GM18870 (cell line): ENCODE measurements around the gene GDF2.

ENCODE experiments used
- ATAC-seq: cut with Tn5 transposase; IDR thresholded peaks from one replicate; pipeline ENCODE4 v1.9.1; 2021; ENCODE audit warnings: moderate library complexity; ENCODE audit not compliant: unreplicated experiment

GDF2 gene

DNA sequence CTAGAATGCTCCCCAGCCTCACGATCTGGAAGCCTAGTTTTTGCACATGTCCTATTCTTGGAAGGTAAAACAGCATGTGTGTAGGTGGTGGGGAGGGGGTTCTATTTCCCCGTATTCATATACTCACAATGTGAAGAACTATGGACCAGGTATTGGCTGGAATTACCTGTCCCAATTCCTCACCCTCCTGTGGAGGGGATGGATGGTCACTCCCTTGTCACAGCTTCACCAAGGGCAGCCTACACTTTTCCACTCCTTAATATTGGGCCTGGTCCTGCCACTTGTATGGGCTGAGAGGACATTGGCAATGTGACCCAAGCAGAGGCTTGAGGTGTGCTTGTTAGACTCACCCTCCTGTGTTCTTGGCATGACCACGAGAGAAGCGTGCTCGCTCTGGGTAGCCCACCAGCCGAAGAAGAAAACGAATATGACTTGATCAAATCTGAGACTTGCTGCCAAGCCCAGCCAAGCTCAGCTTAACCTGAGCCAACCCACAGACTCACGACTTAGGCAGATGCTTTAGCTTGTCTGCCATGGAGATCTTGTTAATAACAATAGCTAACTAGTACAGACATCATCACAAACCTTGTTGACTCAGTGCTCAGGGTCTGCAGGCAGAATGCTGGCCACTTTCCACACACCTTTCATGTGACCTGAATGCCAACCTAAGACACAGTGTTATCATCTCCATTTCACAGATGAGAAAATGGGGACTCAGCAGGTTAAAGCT lies 44.6 kb downstream of the GDF2 start:
- no peak for ATAC-seq

DNA sequence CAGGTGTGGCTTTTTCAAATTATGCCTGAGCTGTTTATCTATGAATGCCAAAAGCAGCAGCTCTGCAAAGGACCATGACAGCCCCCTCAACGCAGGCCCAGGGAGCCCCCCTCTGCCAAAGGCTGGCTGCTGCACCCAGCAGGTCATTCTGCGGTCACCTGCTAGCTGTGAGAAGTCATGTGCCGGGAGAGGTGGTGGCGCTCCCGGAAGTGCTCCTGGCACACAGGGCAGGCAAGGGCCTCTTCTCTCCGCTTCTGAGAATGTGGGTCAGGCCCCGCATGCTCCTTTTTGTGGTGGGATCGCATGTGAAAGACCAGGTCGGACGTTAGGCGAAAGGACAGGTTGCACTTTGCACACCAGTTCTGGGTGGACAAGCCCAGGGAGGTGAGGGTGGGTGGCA lies 45.4 kb downstream of the GDF2 start:
- ATAC-seq: no peak

DNA sequence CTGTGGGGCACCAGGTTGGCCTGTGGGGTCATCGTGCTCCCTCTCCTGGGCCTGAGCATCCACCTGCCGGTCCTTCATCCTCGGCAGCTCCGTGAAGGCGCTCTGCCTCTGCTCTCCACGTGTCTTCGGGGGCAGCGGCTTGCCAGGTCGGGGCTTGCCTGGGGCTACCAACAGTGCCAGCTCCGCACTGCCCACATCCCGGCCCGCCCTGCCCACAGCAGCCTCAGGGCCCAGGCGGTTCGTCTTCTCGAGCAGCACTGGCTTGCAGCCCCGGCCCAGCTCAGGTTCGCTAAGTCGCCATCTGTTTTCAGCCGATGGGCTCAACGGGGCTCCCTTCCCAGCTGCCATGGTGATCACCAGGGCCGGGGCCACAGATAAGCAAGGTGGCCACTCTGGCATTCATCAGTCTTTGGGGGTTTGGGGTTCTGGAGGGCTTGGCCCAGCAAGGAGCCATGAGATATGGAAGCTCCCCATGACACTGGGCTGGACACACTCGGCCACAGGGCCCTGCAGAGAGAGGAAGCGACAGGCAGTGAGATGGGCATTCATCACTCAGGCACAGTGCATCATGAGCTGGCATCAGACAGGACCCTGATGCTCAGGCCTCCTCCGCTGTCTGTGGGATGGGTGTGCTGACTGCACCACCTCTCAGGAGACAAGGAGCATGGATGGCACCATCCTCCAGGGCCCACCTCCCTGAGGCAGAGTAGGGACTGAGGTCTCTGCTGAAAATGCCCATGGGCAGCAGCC lies 46.4 kb downstream of the GDF2 start:
- ATAC-seq: no peak

DNA sequence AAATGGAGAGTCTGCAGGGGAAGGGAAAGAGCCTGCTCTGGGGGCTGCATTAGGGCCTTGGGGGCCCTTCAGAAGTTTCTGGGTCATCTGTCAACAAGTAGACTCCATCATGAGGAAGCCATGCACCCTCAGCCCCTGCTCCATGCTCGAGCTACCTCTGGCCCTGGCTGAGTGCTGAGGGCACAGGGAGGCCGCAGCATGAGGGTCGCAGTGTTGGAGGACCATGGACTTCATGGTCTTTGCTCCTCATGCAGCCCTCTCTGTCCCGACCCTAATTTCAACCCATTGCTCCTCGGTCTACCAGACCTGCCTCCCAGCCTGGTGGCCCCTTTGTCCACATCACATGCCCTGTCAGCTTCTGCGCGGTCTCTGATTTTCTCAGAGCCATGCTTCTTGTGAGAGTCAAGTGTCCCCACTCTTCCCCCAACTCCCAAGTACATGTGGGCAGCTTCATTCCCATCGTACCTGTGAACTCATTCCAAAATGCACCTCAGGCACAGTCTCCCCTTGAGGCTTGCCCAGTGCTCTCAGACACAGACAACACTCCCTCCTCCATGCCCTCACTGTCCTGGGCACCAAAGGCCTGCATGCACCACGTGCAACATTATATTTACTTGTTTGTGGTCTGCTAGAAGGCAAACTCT lies 47.1 kb downstream of the GDF2 start:
- no peak for ATAC-seq

DNA sequence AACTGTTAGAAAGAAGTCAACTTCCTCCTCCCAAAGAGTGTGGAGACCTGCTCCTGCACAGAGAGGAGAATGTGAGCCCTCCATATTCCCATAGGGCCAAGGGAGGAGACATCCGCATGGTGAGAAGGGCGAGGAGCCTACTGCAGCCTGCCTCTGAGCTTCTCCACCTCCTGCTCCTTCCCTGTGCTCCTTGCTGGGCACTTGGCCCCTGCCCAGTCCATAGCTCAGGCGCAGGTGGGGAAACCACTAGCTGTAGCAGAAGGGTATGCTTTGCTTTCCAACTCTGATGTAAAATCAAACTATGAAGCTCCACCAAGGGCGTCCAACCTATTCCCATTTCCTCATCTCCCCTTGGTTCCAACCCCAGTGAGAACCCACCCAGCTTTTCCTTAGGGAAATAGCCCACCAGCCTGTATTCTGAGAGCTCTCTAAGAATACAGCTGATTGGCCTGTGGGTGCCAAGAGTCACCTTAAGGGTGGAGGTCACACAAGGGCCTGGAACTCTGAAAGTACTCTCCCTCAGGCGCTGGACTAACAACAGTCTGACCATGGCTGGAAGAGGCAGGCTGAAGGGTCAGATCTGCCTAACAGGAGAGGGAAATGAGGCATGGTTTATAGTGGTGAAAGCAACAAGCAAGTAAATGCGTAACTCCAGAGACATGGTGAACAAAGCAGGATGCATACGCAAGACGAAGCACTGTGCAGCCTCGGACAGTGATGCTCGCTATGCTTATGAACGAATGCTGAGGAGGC lies 47.9 kb downstream of the GDF2 start:
- ATAC-seq: no peak

DNA sequence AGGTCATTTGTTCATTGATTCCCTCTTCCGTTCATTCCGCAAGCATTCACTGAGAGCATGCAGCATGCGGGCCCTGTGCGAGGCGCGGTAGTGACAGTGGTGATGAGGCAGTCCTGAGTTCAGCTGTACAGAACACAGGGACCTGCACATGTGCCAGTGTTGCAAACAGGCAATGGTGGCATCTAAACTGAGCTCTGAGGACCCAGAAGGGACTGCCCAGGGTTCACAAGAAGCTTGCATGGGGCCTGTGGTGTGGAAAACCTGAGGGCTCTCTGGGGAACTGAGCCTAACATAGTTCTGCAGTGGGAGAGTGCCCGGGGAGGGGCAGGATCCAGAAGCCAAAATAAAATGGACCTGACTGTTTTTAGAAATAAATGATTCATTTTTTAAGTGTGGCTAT lies 48.6 kb downstream of the GDF2 start:
- no peak for ATAC-seq

DNA sequence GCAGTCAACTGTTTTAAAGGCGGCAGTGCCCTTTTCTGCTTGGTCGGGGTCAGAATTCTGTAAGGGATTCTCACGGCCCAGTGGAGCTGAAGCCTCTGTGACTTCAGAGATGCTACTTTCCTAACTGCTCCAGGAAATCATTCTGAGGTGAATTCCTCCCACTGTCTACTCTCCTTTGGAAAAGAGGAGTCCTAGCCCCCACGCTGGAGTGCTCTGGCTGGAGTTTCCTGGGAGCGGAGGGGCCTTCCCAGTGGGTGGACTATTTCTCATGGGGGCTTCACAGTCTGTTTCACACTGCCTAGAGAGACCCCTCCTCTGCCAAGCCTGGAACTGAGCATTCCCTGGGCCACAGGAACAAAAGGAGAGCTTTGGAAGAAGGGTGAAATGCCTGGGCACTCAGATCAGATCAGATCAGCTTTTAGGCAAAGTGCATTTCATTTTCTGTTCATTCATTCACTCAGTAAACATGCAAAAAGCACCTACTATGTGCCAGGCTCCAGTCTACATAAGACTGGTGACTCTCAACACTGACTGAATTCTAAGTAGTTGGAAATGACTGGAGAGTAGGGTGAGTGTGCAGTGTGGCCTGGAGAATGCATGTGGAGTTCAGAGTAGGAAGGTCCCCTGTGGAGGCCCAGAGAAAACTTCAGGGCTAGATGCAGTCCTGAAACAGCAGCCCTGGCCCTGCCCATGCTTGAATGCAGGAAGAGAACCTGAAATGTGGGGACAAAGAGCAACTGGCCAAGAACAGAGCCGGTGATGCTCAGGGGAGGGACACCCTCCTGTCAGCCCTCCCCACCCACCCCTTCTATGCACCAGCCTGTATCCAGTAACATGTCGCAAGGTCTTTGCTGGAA lies 49.6 kb downstream of the GDF2 start:
- no peak for ATAC-seq

DNA sequence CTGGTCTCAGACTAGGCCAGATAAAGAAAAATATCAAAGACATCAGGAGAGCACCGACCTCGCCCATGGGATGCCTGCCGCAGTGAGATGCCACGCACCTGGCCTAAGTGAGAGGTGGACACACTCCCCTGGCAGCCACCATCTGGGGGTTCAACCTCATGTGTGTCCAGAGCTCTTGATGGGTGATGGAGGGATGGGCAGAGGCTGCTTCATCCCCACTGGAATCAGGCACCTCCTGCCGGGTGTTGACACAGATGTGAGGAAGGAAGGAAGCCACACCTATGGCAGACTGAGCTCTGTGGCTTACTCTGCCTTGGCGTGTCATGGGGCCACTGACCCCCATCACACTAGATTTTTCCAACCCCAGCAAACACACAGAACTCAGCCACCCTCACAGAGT lies 50.5 kb downstream of the GDF2 start:
- no peak for ATAC-seq

DNA sequence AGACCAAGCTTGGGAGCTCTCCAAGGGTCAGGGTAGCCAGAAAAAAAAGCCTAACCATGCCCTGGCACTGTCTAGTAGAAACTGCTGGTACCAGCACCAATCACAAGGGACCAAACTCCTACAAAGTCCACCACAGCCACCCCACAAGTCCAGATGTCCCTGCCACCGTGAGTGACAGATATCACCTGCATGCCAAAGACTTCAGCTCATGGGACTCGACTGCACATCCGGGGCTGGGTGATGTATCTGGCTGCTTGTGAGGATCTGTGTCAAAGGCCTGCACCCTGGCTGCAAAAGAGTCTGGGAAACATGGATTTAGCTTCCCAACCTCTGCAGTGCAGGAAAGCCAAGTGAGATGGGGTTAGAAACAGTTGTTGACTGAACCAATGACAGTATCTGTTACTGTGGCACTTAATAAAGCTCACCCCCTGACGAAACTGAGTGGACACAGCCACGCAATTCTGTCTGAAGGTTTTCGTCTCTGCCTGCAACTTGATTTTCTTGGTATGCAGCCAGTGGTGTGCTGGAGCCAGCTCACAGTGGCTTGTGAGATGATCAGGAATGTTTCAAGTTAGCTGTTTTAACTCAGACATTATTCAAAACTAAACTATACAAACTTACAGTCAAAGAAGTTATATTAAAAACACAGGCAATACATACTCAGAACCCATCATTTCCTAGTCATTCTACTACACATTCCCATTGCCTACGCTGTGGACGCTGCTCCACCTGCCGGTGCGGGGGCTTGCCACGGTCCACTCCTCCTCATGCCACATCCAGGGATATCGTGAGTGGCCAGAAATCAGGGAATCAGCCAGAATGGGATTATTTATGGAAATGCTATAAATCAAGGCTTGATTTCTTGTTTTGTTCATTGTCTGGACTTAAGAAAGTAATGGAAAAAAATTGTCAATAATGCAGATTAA lies 52.6 kb downstream of the GDF2 start:
- no peak for ATAC-seq

DNA sequence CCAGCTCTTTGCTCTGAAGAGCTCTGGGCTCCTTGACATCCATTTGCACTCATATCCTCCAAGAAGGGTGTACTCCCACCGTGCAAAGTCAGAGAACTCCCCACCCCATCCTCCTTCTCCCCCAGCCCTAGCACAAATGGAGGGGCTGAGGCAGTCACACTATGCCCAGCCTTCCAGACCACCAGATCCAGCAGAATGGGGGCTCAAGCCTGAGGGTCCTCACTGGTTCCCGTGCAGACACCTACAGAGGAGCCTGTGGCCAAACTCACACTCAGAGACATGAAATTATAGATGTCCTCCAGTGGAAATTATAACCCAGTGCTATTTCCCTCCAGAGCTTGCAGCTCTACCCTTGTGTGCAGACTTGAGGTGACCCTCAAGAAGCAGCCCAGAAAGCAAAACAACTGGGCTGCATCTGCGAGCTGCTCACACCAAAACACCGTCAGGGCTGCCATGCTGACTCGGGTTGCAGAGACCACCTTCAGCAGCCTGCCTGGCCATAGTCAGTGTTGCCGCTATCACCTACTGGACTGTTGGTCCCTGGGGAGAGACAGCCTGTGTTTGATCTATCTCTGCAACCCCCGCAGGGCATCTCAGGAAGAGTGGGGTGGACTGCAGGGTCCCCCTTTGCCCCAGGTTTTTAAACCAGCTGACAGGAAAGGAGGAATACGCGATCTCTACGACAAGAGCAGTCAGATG lies 54.4 kb downstream of the GDF2 start:
- ATAC-seq: no peak
